ENCODE data around the gene APBB1IP. TPM values are rescaled to one million over a fixed set of nuclear protein-coding genes. Genes with fewer than 3 reads are reported as not detected.

The APBB1IP gene
- total and polyA plus RNA-seq, 2 of the 8 experiments (the other 6 are each of a cell fraction or from before 2014, with no cell fraction given) = 0.05 TPM; not detected in 1

- TF ChIP-seq CHD7 (IDR thresholded peaks at IDR 0.05; ENCODE audit: insufficient replicate concordance, low read length) = no peak
- no peak for TF ChIP-seq SIX5 (IDR thresholded peaks at IDR 0.05; ENCODE audit: low read depth, low read length)
- no peak for TF ChIP-seq SAP30 (IDR thresholded peaks at IDR 0.05; ENCODE audit: insufficient read depth, insufficient replicate concordance, low read length)
- no peak for TF ChIP-seq HDAC6 (IDR thresholded peaks at IDR 0.05; ENCODE audit: low read depth, low read length)
- TF ChIP-seq POLR2AphosphoS5 (IDR thresholded peaks at IDR 0.05; ENCODE audit: low read depth, low read length) = no peak
- no peak for TF ChIP-seq CREB1 (IDR thresholded peaks at IDR 0.05)
- no peak for TF ChIP-seq TCF12 (IDR thresholded peaks at IDR 0.05; ENCODE audit: low read depth, low read length)
- TF ChIP-seq ASH2L (IDR thresholded peaks at IDR 0.05; ENCODE audit: low read length) = no peak
- TF ChIP-seq CEBPB (IDR thresholded peaks at IDR 0.05; ENCODE audit: low read depth, low read length) = no peak
- TF ChIP-seq SP1 (IDR thresholded peaks at IDR 0.05; ENCODE audit: low read depth, low read length) = no peak
These were observed 89.9 kb downstream of the APBB1IP start (continued) for GRCh38 chr10:26528048-26528447.

Measured in H1 (cell line).